ENCODE data around the gene ZBTB11. TPM values are rescaled to one million over a fixed set of nuclear protein-coding genes. Genes with fewer than 3 reads are reported as not detected.

ZBTB11 gene
- total and polyA plus RNA-seq, 2 donors (not counting 3 experiments of a cell fraction or from before 2014, with no cell fraction given), result 4.2 to 15.8 TPM

- Histone ChIP-seq H3K9ac (replicated peaks; ENCODE audit: extremely low read depth, insufficient read depth, low read length) (no peak overlapping the region), H3K27ac (ENCODE audit: insufficient read depth, low read depth, low read length) (no peak overlapping the region), H2AFZ (ENCODE audit: low read depth, low read length) (no peak overlapping the region), H3K27me3 (ENCODE audit: control insufficient read depth in 2 of 2, insufficient read depth in 2 of 2, low read length in 2 of 2) (no peaks in the 10 kb centered on the region), H3K36me3 (ENCODE audit: control insufficient read depth in 2 of 2, extremely low read depth in 1 of 2, insufficient read depth in 2 of 2, low read length in 2 of 2) (no peaks in the 10 kb centered on the region), H3K9me3 (replicated peaks; ENCODE audit: control insufficient read depth, insufficient read depth, low read length) (no peaks in the 10 kb centered on the region), H3K4me1 (ENCODE audit: control insufficient read depth, extremely low read depth, insufficient read depth, low read length) (no peaks in the 10 kb centered on the region), H4K20me1 (replicated peaks; ENCODE audit: control insufficient read depth, extremely low read depth, insufficient read depth, low read length) (no peaks in the 10 kb centered on the region), H3K79me2 (ENCODE audit: control insufficient read depth, insufficient read depth, low read length) (no peaks in the 10 kb centered on the region), H3K9me1 (replicated peaks; ENCODE audit: control insufficient read depth, extremely low read depth, insufficient read depth, low read length) (no peaks in the 10 kb centered on the region), H3K4me3 (replicated peaks in 1 of 3; ENCODE audit: insufficient read depth in 1 of 3, low read depth in 1 of 3, low read length in 3 of 3) (no peak overlapping the region), H3K4me2 (ENCODE audit: insufficient read depth, low read length) (no peak overlapping the region)
- DNase-seq (ENCODE audit: low read depth, low spot score), result no peak
- ChIA-PET CTCF (interaction anchor here (0.8 kb wide), 1 partner anchor 46 kb away, joined by 3 read pairs; the partner anchor contains the start of gene PCNP), POLR2A (no interaction called here)
- no peak for TF ChIP-seq FOS (IDR thresholded peaks at IDR 0.05; ENCODE audit: borderline replicate concordance, insufficient read depth, low read length)
- TF ChIP-seq GATA2 (IDR thresholded peaks at IDR 0.05; ENCODE audit: insufficient read depth, insufficient read length, low read depth, low read length), result no peak
- no peak for TF ChIP-seq EZH2 (IDR thresholded peaks at IDR 0.05; ENCODE audit: borderline replicate concordance, low read depth, low read length, severe bottlenecking)
- TF ChIP-seq MAX (IDR thresholded peaks at IDR 0.05; ENCODE audit: insufficient read depth, insufficient read length), result no peak
- no peak for TF ChIP-seq CTCF (IDR thresholded peaks at IDR 0.05; ENCODE audit: extremely low read depth in 1 of 2, insufficient read depth in 1 of 2, low read depth in 1 of 2, low read length in 2 of 2)
- no peak for TF ChIP-seq JUN (IDR thresholded peaks at IDR 0.05; ENCODE audit: borderline replicate concordance, insufficient read depth, insufficient read length, low read depth)
- TF ChIP-seq MYC (IDR thresholded peaks at IDR 0.05; ENCODE audit: low read depth, low read length), result no peak
- no peak for TF ChIP-seq POLR2AphosphoS5 (IDR thresholded peaks at IDR 0.05; ENCODE audit: insufficient read depth, low read depth, low read length)
- TF ChIP-seq POLR2A (IDR thresholded peaks at IDR 0.05; ENCODE audit: low read depth, low read length), result no peak
- intact Hi-C loops (cut with micrococcal nuclease), result no loop called here
- dilution Hi-C loops (cut with MboI; ENCODE audit: extremely low pct_ligation_motif_present, low sequenced_read_pairs), result no loop called here
- BruUV-seq (replicated peaks), result no TSS peak
- no peak for FAIRE-seq
Observed at GRCh38 chr3:101619734-101620133, 57.2 kb downstream of the ZBTB11 start.

Measured in endothelial cell of umbilical vein (primary cell).